ENCODE data around the gene QPCT. TPM values are rescaled to one million over a fixed set of nuclear protein-coding genes. Genes with fewer than 3 reads are reported as not detected.

Gene QPCT
- total RNA-seq, 4 donors from 2014 or later, result 1.2 to 5.1 (median 4.0) TPM

- 81% methylated on average over 8 of the region's 8 CpGs for WGBS
- Histone ChIP-seq H3K27ac (replicated peaks in 1 of 4) (peak overlapping the region; percentile 93 to 94 (median 94)), H3K36me3 (no peaks in the 10 kb centered on the region), H3K4me3 (peak overlapping the region; percentile 75 to 94 (median 87)), H3K4me1 (peaks cover 20 to 30% (median 26%) of the 10 kb centered on the region in 4 donors), H3K27me3 (no peaks in the 10 kb centered on the region), H3K9me3 (no peaks in the 10 kb centered on the region)
- no peak for DNase-seq (ENCODE audit: extremely low spot score)
- TF ChIP-seq CTCF (IDR thresholded peaks at IDR 0.05), result no peak
- TF ChIP-seq EP300 (IDR thresholded peaks at IDR 0.05), result no peak
- no peak for TF ChIP-seq POLR2A (IDR thresholded peaks at IDR 0.05; ENCODE audit: low read depth)
- no peak for TF ChIP-seq POLR2AphosphoS5 (IDR thresholded peaks at IDR 0.05)
- intact Hi-C loops (cut with DNase I), result no loop called here
Measured at GRCh38 chr2:37326866-37327634, 17.4 kb upstream of the QPCT start.

DNA sequence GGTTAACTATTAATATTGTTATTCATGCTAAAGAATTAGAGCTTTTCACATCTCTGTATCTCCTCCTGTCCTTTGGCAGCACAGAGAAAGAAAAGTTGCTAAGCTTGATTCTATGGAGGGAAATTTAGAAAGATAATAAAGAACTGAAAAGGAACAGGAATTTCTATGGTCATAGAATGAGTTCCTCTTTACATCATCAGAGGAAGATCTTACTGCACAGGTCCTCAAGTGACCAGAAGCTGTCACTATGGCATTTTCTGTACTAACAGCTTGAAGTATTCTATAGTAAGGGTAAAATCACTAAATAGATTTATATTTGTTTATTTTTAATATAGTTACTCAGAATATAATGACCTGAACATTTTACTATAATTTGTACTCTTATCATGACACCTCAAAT lies 13.7 kb upstream of the QPCT start:
- H3K9me3 ChIP-seq, result no peaks in the 10 kb centered on the region
- no peaks in the 10 kb centered on the region for H3K36me3 ChIP-seq
- H3K4me3 ChIP-seq, result no peak overlapping the region
- TF ChIP-seq EP300 (IDR thresholded peaks at IDR 0.05) (no peak), POLR2AphosphoS5 (IDR thresholded peaks at IDR 0.05) (no peak), CTCF (IDR thresholded peaks at IDR 0.05) (no peak), POLR2A (IDR thresholded peaks at IDR 0.05; ENCODE audit: low read depth) (no peak)
- H3K4me1 ChIP-seq, result peaks cover 5 to 12% (median 10%) of the 10 kb centered on the region in 4 donors
- H3K27ac ChIP-seq (replicated peaks in 1 of 4), result no peak overlapping the region
- intact Hi-C loops (cut with DNase I), result no loop called here
- no peak for DNase-seq (ENCODE audit: extremely low spot score)
- no peaks in the 10 kb centered on the region for H3K27me3 ChIP-seq

DNA sequence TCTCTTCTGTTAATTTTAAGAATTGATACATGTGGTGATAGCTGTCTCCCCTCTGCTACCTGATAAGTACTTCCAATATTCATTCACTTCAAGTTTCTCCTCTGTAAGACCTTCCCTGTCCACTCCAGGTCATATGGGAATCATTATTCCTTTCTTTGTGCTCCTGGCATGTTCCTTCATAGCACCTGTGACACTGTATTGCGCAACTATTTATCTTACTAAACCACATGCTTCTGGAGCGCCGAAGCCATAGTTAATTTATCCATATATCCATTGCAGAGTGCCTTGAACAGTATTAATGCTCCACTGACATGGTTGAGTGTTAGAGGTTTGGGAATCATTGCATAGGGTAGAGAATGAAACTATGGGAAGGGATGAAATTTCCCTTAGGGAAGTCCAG lies 11.9 kb upstream of the QPCT start:
- Histone ChIP-seq H3K4me1 (no peaks in the 10 kb centered on the region), H3K4me3 (no peak overlapping the region), H3K27ac (replicated peaks in 1 of 4) (no peak overlapping the region), H3K9me3 (no peaks in the 10 kb centered on the region), H3K27me3 (no peaks in the 10 kb centered on the region), H3K36me3 (no peaks in the 10 kb centered on the region)
- intact Hi-C loops (cut with DNase I), result no loop called here
- TF ChIP-seq CTCF (IDR thresholded peaks at IDR 0.05), result no peak
- TF ChIP-seq POLR2A (IDR thresholded peaks at IDR 0.05; ENCODE audit: low read depth), result no peak
- TF ChIP-seq POLR2AphosphoS5 (IDR thresholded peaks at IDR 0.05), result no peak
- TF ChIP-seq EP300 (IDR thresholded peaks at IDR 0.05), result no peak
- no peak for DNase-seq (ENCODE audit: extremely low spot score)
- WGBS, result 92% methylated on average over 3 of the region's 3 CpGs

DNA sequence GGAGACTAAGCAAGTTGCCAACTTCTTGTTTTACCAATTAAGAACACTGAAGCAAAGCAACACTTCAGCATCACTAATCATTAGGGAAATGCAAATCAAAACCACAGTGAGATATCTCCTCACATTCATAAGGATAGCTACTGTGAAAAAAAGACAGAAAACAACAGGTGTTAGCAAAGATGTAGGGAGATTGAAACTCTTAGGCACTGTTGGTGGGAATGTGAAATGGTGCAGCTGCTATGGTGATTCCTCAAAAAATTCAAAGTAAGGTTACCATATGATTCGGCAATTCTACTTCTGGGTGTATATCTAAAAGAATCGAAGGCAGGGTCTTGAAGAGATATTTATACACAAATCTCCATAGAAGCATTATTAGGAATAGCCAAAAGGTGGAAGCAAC lies 11.2 kb upstream of the QPCT start:
- Histone ChIP-seq H3K4me3 (no peak overlapping the region), H3K27me3 (no peaks in the 10 kb centered on the region), H3K9me3 (no peaks in the 10 kb centered on the region), H3K27ac (replicated peaks in 1 of 4) (no peak overlapping the region), H3K36me3 (no peaks in the 10 kb centered on the region), H3K4me1 (no peaks in the 10 kb centered on the region)
- no peak for DNase-seq (ENCODE audit: extremely low spot score)
- no peak for TF ChIP-seq CTCF (IDR thresholded peaks at IDR 0.05)
- no peak for TF ChIP-seq POLR2A (IDR thresholded peaks at IDR 0.05; ENCODE audit: low read depth)
- no peak for TF ChIP-seq EP300 (IDR thresholded peaks at IDR 0.05)
- TF ChIP-seq POLR2AphosphoS5 (IDR thresholded peaks at IDR 0.05), result no peak
- intact Hi-C loops (cut with DNase I), result no loop called here
- WGBS, result 59% methylated on average over 2 of the region's 2 CpGs

GRCh38 chr2:37335604-37336003 lies 8.8 kb upstream of the QPCT start:
- no peak for TF ChIP-seq POLR2AphosphoS5 (IDR thresholded peaks at IDR 0.05)
- TF ChIP-seq CTCF (IDR thresholded peaks at IDR 0.05), result no peak
- TF ChIP-seq EP300 (IDR thresholded peaks at IDR 0.05), result no peak
- TF ChIP-seq POLR2A (IDR thresholded peaks at IDR 0.05; ENCODE audit: low read depth), result no peak

More at GRCh38 chr2:37335604-37336003, 8.8 kb upstream of the QPCT start:
- no peak overlapping the region for H3K4me3 ChIP-seq
- DNase-seq (ENCODE audit: extremely low spot score), result no peak
- H3K27ac ChIP-seq (replicated peaks in 1 of 4), result no peak overlapping the region
- no peaks in the 10 kb centered on the region for H3K4me1 ChIP-seq
- no peaks in the 10 kb centered on the region for H3K9me3 ChIP-seq
- H3K27me3 ChIP-seq, result no peaks in the 10 kb centered on the region
- WGBS, result 94% methylated on average over 2 of the region's 2 CpGs
- no peaks in the 10 kb centered on the region for H3K36me3 ChIP-seq
- intact Hi-C loops (cut with DNase I), result no loop called here
